Activated T-cell treated with anti-CD3 and anti-CD28 coated beads, Interleukin-2, amount 50 U/mL, for 24 hours (primary cell): Measurements from ENCODE around the gene CFAP43.

ENCODE experiments used
- DNase-seq: peaks from one replicate; pipeline ENCODE4 v3.0.0-alpha.2; 2020
- H3K27ac Mint-ChIP-seq: 2 replicates; pipeline ENCODE4 v1.8.0; 2020; ENCODE audit warnings: mild to moderate bottlenecking, mixed read lengths
- H3K27me3 Mint-ChIP-seq: 2 replicates; pipeline ENCODE4 v1.8.0; 2020; ENCODE audit warnings: mixed read lengths
- H3K36me3 Mint-ChIP-seq: 2 replicates; pipeline ENCODE4 v1.8.0; 2020; ENCODE audit warnings: low read depth, mixed read lengths
- H3K4me1 Mint-ChIP-seq: 2 replicates; pipeline ENCODE4 v1.8.0; 2020; ENCODE audit warnings: low read depth, mixed read lengths
- H3K4me3 Mint-ChIP-seq: 2 replicates; pipeline ENCODE4 v1.8.0; 2020; ENCODE audit warnings: mild to moderate bottlenecking, moderate library complexity, mixed read lengths
- H3K9me3 Mint-ChIP-seq: 2 replicates; pipeline ENCODE4 v1.8.0; 2020; ENCODE audit warnings: mixed read lengths

Gene CFAP43

GRCh38 chr10:104151737-104152136 lies 80.4 kb downstream of the CFAP43 start:
- no peak overlapping the region for H3K27ac Mint-ChIP-seq
- H3K4me3 Mint-ChIP-seq: no peak overlapping the region
- peaks cover 2% of the 10 kb centered on the region for H3K36me3 Mint-ChIP-seq
- peaks cover 17% of the 10 kb centered on the region for H3K9me3 Mint-ChIP-seq
- DNase-seq: no peak
- H3K4me1 Mint-ChIP-seq: no peaks in the 10 kb centered on the region
- H3K27me3 Mint-ChIP-seq: peaks cover 23% of the 10 kb centered on the region

GRCh38 chr10:104150139-104150538 lies 82.0 kb downstream of the CFAP43 start:
- Mint-ChIP-seq H3K4me1 (no peaks in the 10 kb centered on the region), H3K9me3 (peaks cover 17% of the 10 kb centered on the region), H3K27ac (no peak overlapping the region), H3K4me3 (no peak overlapping the region), H3K27me3 (peaks cover 14% of the 10 kb centered on the region), H3K36me3 (peaks cover 2% of the 10 kb centered on the region)
- DNase-seq: no peak

GRCh38 chr10:104146882-104147281 lies 85.3 kb downstream of the CFAP43 start:
- H3K4me1 Mint-ChIP-seq: no peaks in the 10 kb centered on the region
- no peak overlapping the region for H3K27ac Mint-ChIP-seq
- H3K27me3 Mint-ChIP-seq: peaks cover 24% of the 10 kb centered on the region
- no peak overlapping the region for H3K4me3 Mint-ChIP-seq
- DNase-seq: no peak
- no peaks in the 10 kb centered on the region for H3K36me3 Mint-ChIP-seq
- H3K9me3 Mint-ChIP-seq: peaks cover 9% of the 10 kb centered on the region

GRCh38 chr10:104144931-104145330 lies 87.2 kb downstream of the CFAP43 start:
- Mint-ChIP-seq H3K9me3 (no peaks in the 10 kb centered on the region), H3K36me3 (no peaks in the 10 kb centered on the region)

GRCh38 chr10:104143829-104144228 lies 88.3 kb downstream of the CFAP43 start:
- Mint-ChIP-seq H3K27me3 (peaks cover 17% of the 10 kb centered on the region), H3K4me3 (no peak overlapping the region), H3K9me3 (no peaks in the 10 kb centered on the region), H3K4me1 (no peaks in the 10 kb centered on the region), H3K36me3 (no peaks in the 10 kb centered on the region), H3K27ac (no peak overlapping the region)
- DNase-seq: no peak

More at GRCh38 chr10:104144931-104145330, 87.2 kb downstream of the CFAP43 start:
- no peak for DNase-seq
- H3K4me1 Mint-ChIP-seq: no peaks in the 10 kb centered on the region
- H3K4me3 Mint-ChIP-seq: no peak overlapping the region
- H3K27me3 Mint-ChIP-seq: peaks cover 21% of the 10 kb centered on the region
- H3K27ac Mint-ChIP-seq: no peak overlapping the region

GRCh38 chr10:104142081-104142480 lies 90.1 kb downstream of the CFAP43 start:
- Mint-ChIP-seq H3K9me3 (no peaks in the 10 kb centered on the region), H3K27ac (no peak overlapping the region), H3K4me3 (no peak overlapping the region), H3K27me3 (peaks cover 17% of the 10 kb centered on the region), H3K36me3 (no peaks in the 10 kb centered on the region), H3K4me1 (no peaks in the 10 kb centered on the region)
- no peak for DNase-seq

- Mint-ChIP-seq H3K4me1 (no peaks in the 10 kb centered on the region), H3K9me3 (no peaks in the 10 kb centered on the region), H3K27me3 (peaks cover 16% of the 10 kb centered on the region), H3K27ac (no peak overlapping the region), H3K4me3 (no peak overlapping the region), H3K36me3 (no peaks in the 10 kb centered on the region)
- DNase-seq: no peak
These were observed 92.9 kb downstream of the CFAP43 start for GRCh38 chr10:104139221-104139620.

GRCh38 chr10:104138131-104138530 lies 94.0 kb downstream of the CFAP43 start:
- no peaks in the 10 kb centered on the region for H3K9me3 Mint-ChIP-seq
- H3K4me3 Mint-ChIP-seq: no peak overlapping the region
- no peaks in the 10 kb centered on the region for H3K36me3 Mint-ChIP-seq
- no peak for DNase-seq
- H3K27ac Mint-ChIP-seq: no peak overlapping the region
- H3K4me1 Mint-ChIP-seq: no peaks in the 10 kb centered on the region
- H3K27me3 Mint-ChIP-seq: peaks cover 15% of the 10 kb centered on the region

GRCh38 chr10:104130041-104130440 lies 102.1 kb downstream of the CFAP43 start:
- no peak for DNase-seq
- Mint-ChIP-seq H3K4me1 (peaks cover 6% of the 10 kb centered on the region), H3K4me3 (no peak overlapping the region), H3K36me3 (peaks cover 20% of the 10 kb centered on the region), H3K27ac (no peak overlapping the region), H3K27me3 (peaks cover 20% of the 10 kb centered on the region), H3K9me3 (no peaks in the 10 kb centered on the region)

- no peak for DNase-seq
- Mint-ChIP-seq H3K27ac (no peak overlapping the region), H3K36me3 (peaks cover 32% of the 10 kb centered on the region), H3K4me1 (peaks cover 15% of the 10 kb centered on the region), H3K4me3 (no peak overlapping the region), H3K27me3 (peaks cover 9% of the 10 kb centered on the region), H3K9me3 (no peaks in the 10 kb centered on the region)
These were observed 104.0 kb downstream of the CFAP43 start for GRCh38 chr10:104128214-104128613.

- peak overlapping the region; percentile 75 for H3K27ac Mint-ChIP-seq
These were observed 104.8 kb downstream of the CFAP43 start for GRCh38 chr10:104127411-104127810.

GRCh38 chr10:104123397-104123796 lies 108.8 kb downstream of the CFAP43 start:
- no peak for DNase-seq
- Mint-ChIP-seq H3K4me1 (peaks cover 39% of the 10 kb centered on the region), H3K36me3 (peaks cover 44% of the 10 kb centered on the region), H3K27me3 (no peaks in the 10 kb centered on the region), H3K9me3 (no peaks in the 10 kb centered on the region), H3K27ac (peak overlapping the region; percentile 74), H3K4me3 (peak overlapping the region; percentile 92)

More at GRCh38 chr10:104127411-104127810, 104.8 kb downstream of the CFAP43 start:
- DNase-seq: no peak
- H3K36me3 Mint-ChIP-seq: peaks cover 36% of the 10 kb centered on the region
- no peaks in the 10 kb centered on the region for H3K9me3 Mint-ChIP-seq
- H3K27me3 Mint-ChIP-seq: peaks cover 3% of the 10 kb centered on the region
- H3K4me3 Mint-ChIP-seq: no peak overlapping the region
- peaks cover 22% of the 10 kb centered on the region for H3K4me1 Mint-ChIP-seq

GRCh38 chr10:104122225-104123107 lies 109.7 kb downstream of the CFAP43 start:
- Mint-ChIP-seq H3K9me3 (no peaks in the 10 kb centered on the region), H3K4me1 (peaks cover 46% of the 10 kb centered on the region), H3K36me3 (peaks cover 44% of the 10 kb centered on the region), H3K27ac (peak overlapping the region; percentile 99), H3K4me3 (peak overlapping the region; percentile 92), H3K27me3 (no peaks in the 10 kb centered on the region)
- no peak for DNase-seq

- Mint-ChIP-seq H3K36me3 (peaks cover 37% of the 10 kb centered on the region), H3K4me1 (peaks cover 53% of the 10 kb centered on the region), H3K9me3 (no peaks in the 10 kb centered on the region), H3K27me3 (no peaks in the 10 kb centered on the region), H3K27ac (peak within 1 kb of the TSS; percentile 99), H3K4me3 (peak within 1 kb of the TSS; percentile 92)
- DNase-seq: peak; percentile 99
These were observed 110.5 kb downstream of the CFAP43 start, which contains the start of gene SFR1 for GRCh38 chr10:104121485-104122224. Gene SFR1 (plus strand): TSS chr10:104122171. CDS start chr10:104122184, 13 bp downstream.
